ENCODE measurements around the gene PGRMC2. TPM values are rescaled to one million over a fixed set of nuclear protein-coding genes. Genes with fewer than 3 reads are reported as not detected.

PGRMC2 gene
- total RNA-seq, 1 experiment from 2014 or later = 77.6 TPM

DNA sequence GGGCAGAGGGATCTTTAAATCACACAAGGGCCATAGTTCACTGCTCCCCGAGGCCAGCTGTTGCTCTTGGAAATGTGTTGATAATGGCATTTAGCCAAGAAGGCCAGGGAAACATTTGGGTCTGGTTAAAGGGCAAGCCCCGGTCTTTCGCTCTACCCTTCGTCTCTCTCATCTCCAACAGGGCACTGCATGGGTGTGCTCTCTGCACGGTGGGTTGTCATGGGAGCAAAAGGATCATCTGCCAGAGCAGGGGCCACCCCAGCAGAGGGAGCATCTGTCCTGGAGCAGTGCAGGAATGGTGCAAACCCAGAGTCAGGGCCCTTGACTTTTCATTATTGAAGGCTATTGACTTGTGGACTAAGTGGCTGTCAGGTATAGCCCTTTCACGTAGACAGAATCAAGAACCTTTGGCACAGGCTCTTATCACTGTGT lies 22.7 kb upstream of the PGRMC2 start:
- no peaks in the 10 kb centered on the region for H3K27me3 Mint-ChIP-seq (ENCODE audit: low read depth)
- Histone ChIP-seq H2AK5ac (ENCODE audit: insufficient read length, low read length) (no peak overlapping the region), H2AFZ (ENCODE audit: low read length) (no peak overlapping the region), H4K91ac (ENCODE audit: insufficient read length, low read depth, low read length) (no peak overlapping the region), H3K4me2 (ENCODE audit: insufficient read depth, insufficient read length, low read length) (no peak overlapping the region), H3K23ac (ENCODE audit: insufficient read length, low read depth, low read length) (no peak overlapping the region), H3K56ac (ENCODE audit: insufficient read length, low read depth, low read length) (no peak overlapping the region), H2BK5ac (ENCODE audit: insufficient read length, low read length) (no peak overlapping the region), H3T11ph (ENCODE audit: low read length) (no peak overlapping the region), H3K4ac (ENCODE audit: low read depth, low read length) (no peak overlapping the region), H3K79me2 (ENCODE audit: insufficient read depth, low read length) (no peaks in the 10 kb centered on the region), H3K27me3 (ENCODE audit: insufficient read depth, low read length) (no peaks in the 10 kb centered on the region), H3K79me1 (ENCODE audit: insufficient read depth, low read depth, low read length, poor library complexity, severe bottlenecking) (no peaks in the 10 kb centered on the region), H3K9me3 (ENCODE audit: control insufficient read depth, low read depth, low read length) (no peaks in the 10 kb centered on the region), H3K9ac (ENCODE audit: extremely low read depth, insufficient read length, low read length) (no peak overlapping the region), H2BK15ac (ENCODE audit: low read depth, low read length) (no peak overlapping the region), H2BK12ac (ENCODE audit: insufficient read length, low read depth, low read length) (no peak overlapping the region), H4K8ac (replicated peaks; ENCODE audit: insufficient read length, low read depth, low read length) (no peak overlapping the region), H2BK120ac (ENCODE audit: low read depth, low read length, poor library complexity, severe bottlenecking) (no peak overlapping the region), H3K14ac (ENCODE audit: insufficient read depth, low read length) (no peak overlapping the region), H3K27ac (ENCODE audit: insufficient read length, low read depth, low read length) (no peak overlapping the region), H2BK20ac (ENCODE audit: low read depth, low read length, poor library complexity, severe bottlenecking) (no peak overlapping the region), H4K5ac (ENCODE audit: insufficient read length, low read depth, low read length) (no peak overlapping the region), H4K20me1 (ENCODE audit: control insufficient read depth, insufficient read depth, insufficient read length) (no peaks in the 10 kb centered on the region), H3K23me2 (ENCODE audit: insufficient read length, low read depth, low read length, poor library complexity, severe bottlenecking) (no peaks in the 10 kb centered on the region), H3K4me1 (ENCODE audit: insufficient read depth, low read length) (no peaks in the 10 kb centered on the region; the same call in 1 of the 2 replicates), H3K18ac (ENCODE audit: insufficient read length, low read depth, low read length) (no peak overlapping the region)
- no peak overlapping the region for H3K4me3 Mint-ChIP-seq
- WGBS (ENCODE audit: extremely low coverage, insufficient read length, low lambda C conversion rate) = no CpG with 5 or more reads among the region's 6 CpGs
- TF ChIP-seq CTCF (conservative IDR thresholded peaks at IDR 0.05) = peak; percentile 51
- H3K9me3 Mint-ChIP-seq = no peaks in the 10 kb centered on the region
- peak; percentile 58 for DNase-seq
- H3K4me1 Mint-ChIP-seq = peaks cover 13 to 22% of the 10 kb centered on the region in 2 experiments
- no peak overlapping the region; a peak in 1 of 7 replicates for H3K27ac Mint-ChIP-seq
- H3K36me3 Mint-ChIP-seq (ENCODE audit: insufficient read depth in 1 of 3, low read depth in 3 of 3) = peaks cover 2 to 7% (median 4%) of the 10 kb centered on the region in 3 experiments; a peak in 2 of 7 replicates
